Fibroblast of lung (primary cell): ENCODE data around the gene NR1D2. TPM values are rescaled to one million over a fixed set of nuclear protein-coding genes. Genes with fewer than 3 reads are reported as not detected.
"Not testable (repeated sequence)": the region's sequence is repeated elsewhere in the genome, so short reads cannot be mapped to it uniquely, and the experiment has no call there.

ENCODE experiments used
- DNase-seq, 2 donors: peaks; one replicate each; pipeline versions ENCODE4 v3.0.0 to v3.0.0-alpha.2; 2010; ENCODE audit warnings: low read depth in 2 of 2
- H2AFZ ChIP-seq: 2 replicates; pipeline ENCODE4 v1.5.1; 2012; ENCODE audit warnings: low read length, control low read depth, inconsistent platforms
- H3K27ac ChIP-seq: 2 replicates; pipeline ENCODE4 v1.5.1; 2011; ENCODE audit warnings: low read length, control low read depth; ENCODE audit not compliant: insufficient read depth
- H3K27me3 ChIP-seq: 2 replicates; pipeline ENCODE4 v1.5.1; 2011; ENCODE audit warnings: mild to moderate bottlenecking, low read length; ENCODE audit not compliant: control insufficient read depth, insufficient read depth
- H3K36me3 ChIP-seq: 2 replicates; pipeline ENCODE4 v1.5.1; 2011; ENCODE audit warnings: low read length; ENCODE audit not compliant: control insufficient read depth, insufficient read depth
- H3K4me1 ChIP-seq: 2 replicates; pipeline ENCODE4 v1.5.1; 2011; ENCODE audit warnings: low read length; ENCODE audit not compliant: control insufficient read depth, insufficient read depth; ENCODE audit errors: extremely low read depth
- H3K4me2 ChIP-seq: 2 replicates; pipeline ENCODE4 v1.5.1; 2011; ENCODE audit warnings: low read length, control low read depth; ENCODE audit not compliant: insufficient read depth; ENCODE audit errors: extremely low read depth
- H3K4me3 ChIP-seq, 4 experiments: fragments of 200-600 bp in 1 of 4; sonication (generic) in 1 of 4; replicated peaks in 1 of 4; 2 replicates each; pipeline ENCODE4 v1.5.1; 2011 to 2016; ENCODE audit warnings: low read length in 4 of 4, low read depth in 3 of 4, mild to moderate bottlenecking in 3 of 4, control low read depth in 2 of 4, inconsistent platforms in 1 of 4, mixed read lengths in 1 of 4; ENCODE audit not compliant: insufficient read depth in 1 of 4; ENCODE audit errors: control extremely low read depth in 1 of 4
- H3K79me2 ChIP-seq: 2 replicates; pipeline ENCODE4 v1.5.1; 2012; ENCODE audit warnings: mild to moderate bottlenecking, low read length, inconsistent platforms; ENCODE audit not compliant: control insufficient read depth, insufficient read depth
- H3K9ac ChIP-seq: 2 replicates; pipeline ENCODE4 v1.5.1; 2011; ENCODE audit warnings: mild to moderate bottlenecking, low read length, control low read depth; ENCODE audit not compliant: insufficient read depth
- H3K9me3 ChIP-seq: 2 replicates; pipeline ENCODE4 v1.5.1; 2012; ENCODE audit warnings: low read depth, low read length; ENCODE audit not compliant: control insufficient read depth, insufficient read depth
- H4K20me1 ChIP-seq: 2 replicates; pipeline ENCODE4 v1.5.1; 2011; ENCODE audit warnings: low read length; ENCODE audit not compliant: control insufficient read depth, insufficient read depth; ENCODE audit errors: extremely low read depth
- EZH2 ChIP-seq: IDR thresholded peaks from 2 replicates; pipeline ENCODE4 v1.5.1; 2012; ENCODE audit warnings: low read length, control low read depth, mild to moderate bottlenecking; ENCODE audit errors: missing control alignments
- polyA plus RNA-seq, 2 donors: library from polyadenylated mRNA; depleted of rRNA in 1 of 2; stranded (reverse) in 1 of 2; unstranded in 1 of 2; fragments of >200 nt; gene quantifications; 2 replicates each; pipeline ENCODE4 v1.2.1, GENCODE V29; 2011 to 2012; ENCODE audit warnings: missing spikeins in 1 of 2
- total RNA-seq: library from RNA; depleted of rRNA; stranded (reverse); fragments of >200 nt; gene quantifications from 2 replicates; pipeline ENCODE4 v1.2.1, GENCODE V29; 2014
- TF ChIP-seq, protein P1 (sequence below), 2 donors: IDR thresholded peaks in 1 of 2; conservative IDR thresholded peaks in 1 of 2; 1 replicate in 1 of 2; 2 replicates in 1 of 2; pipeline ENCODE4 v1.5.1; 2011 to 2012; ENCODE audit warnings: low read length in 2 of 2, control low read depth in 1 of 2, inconsistent platforms in 1 of 2, low read depth in 1 of 2, mild to moderate bottlenecking in 1 of 2

NR1D2 gene
- total and polyA plus RNA-seq, 2 donors (not counting 1 experiment from before 2014, with no cell fraction given): 41.5 to 85.2 TPM

DNA sequence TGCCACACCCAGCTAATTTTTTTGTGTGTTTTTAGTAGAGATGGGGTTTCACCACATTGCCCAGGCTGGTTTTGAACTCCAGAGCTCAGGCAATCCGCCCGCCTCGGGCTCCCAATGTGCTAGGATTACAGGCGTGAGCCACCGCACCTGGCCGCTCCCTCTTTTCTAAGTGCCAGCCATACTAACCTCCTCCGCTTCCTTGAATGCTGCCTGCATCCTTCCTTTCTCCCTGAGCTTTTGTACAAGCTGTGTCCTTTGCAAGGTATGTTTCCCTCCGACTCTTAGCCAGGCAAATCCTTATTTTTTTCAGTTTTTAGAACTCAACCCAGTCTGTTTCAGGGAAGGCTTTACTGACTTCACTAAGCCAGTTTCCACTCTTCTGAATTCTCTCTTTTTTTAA lies 60.6 kb downstream of the NR1D2 start:
- Histone ChIP-seq H3K27ac (no peak overlapping the region), H3K4me3 (no peak overlapping the region), H3K27me3 (no peaks in the 10 kb centered on the region), H2AFZ (no peak overlapping the region), H3K9ac (no peak overlapping the region), H3K36me3 (no peaks in the 10 kb centered on the region), H4K20me1 (no peaks in the 10 kb centered on the region), H3K9me3 (no peaks in the 10 kb centered on the region), H3K4me2 (no peak overlapping the region), H3K79me2 (no peaks in the 10 kb centered on the region), H3K4me1 (no peaks in the 10 kb centered on the region)
- DNase-seq: no peak
- TF ChIP-seq, protein P1, sequence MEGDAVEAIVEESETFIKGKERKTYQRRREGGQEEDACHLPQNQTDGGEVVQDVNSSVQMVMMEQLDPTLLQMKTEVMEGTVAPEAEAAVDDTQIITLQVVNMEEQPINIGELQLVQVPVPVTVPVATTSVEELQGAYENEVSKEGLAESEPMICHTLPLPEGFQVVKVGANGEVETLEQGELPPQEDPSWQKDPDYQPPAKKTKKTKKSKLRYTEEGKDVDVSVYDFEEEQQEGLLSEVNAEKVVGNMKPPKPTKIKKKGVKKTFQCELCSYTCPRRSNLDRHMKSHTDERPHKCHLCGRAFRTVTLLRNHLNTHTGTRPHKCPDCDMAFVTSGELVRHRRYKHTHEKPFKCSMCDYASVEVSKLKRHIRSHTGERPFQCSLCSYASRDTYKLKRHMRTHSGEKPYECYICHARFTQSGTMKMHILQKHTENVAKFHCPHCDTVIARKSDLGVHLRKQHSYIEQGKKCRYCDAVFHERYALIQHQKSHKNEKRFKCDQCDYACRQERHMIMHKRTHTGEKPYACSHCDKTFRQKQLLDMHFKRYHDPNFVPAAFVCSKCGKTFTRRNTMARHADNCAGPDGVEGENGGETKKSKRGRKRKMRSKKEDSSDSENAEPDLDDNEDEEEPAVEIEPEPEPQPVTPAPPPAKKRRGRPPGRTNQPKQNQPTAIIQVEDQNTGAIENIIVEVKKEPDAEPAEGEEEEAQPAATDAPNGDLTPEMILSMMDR (conservative IDR thresholded peaks at IDR 0.05 in 1 of 2, IDR thresholded peaks at IDR 0.05 in 1 of 2; ENCODE audit: low read depth in 1 of 2, low read length in 2 of 2): no peak
- TF ChIP-seq EZH2: no peak

GRCh38 chr3:24010834-24011233 lies 65.7 kb downstream of the NR1D2 start:
- not testable (repeated sequence) for H3K4me3 ChIP-seq, H3K27me3 ChIP-seq, H3K4me1 ChIP-seq, H3K9ac ChIP-seq, H3K79me2 ChIP-seq, H2AFZ ChIP-seq, H3K9me3 ChIP-seq, H3K4me2 ChIP-seq, DNase-seq, H3K36me3 ChIP-seq, H4K20me1 ChIP-seq, H3K27ac ChIP-seq

DNA sequence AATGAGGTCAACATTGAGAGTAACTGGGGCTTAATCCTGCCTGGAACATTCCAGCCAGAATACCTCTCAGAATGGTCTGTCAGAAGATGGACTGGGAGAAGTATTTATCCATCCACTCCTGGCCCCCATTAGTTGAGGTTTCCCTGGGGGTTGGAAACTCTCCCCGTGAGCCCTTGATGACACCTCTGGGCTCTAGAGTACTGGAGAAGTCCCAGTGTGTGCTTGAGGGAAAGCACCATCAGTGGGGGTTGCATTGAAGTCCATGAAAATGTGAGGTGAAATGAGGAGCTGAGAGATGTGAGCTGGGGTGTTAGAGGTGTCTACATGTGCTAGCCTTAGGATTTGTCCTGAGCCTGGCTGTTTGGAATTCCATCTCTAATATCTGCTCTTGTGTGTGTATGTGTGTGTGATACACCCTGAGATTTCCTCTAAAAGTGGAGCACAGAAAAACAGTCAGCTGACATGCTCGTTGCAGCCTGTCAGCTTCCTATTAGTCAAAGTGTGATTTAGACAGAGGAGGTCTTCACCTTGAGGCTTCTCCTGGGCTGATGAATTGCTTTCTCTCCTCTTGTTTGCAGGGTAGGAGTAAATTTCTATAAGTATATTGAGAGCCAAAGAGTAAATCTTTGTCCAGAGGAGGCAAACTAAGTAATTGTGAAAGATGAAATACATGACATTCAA lies 67.6 kb downstream of the NR1D2 start:
- Histone ChIP-seq H3K4me1 (no peaks in the 10 kb centered on the region), H4K20me1 (no peaks in the 10 kb centered on the region), H3K36me3 (no peaks in the 10 kb centered on the region), H3K27me3 (no peaks in the 10 kb centered on the region), H3K79me2 (no peaks in the 10 kb centered on the region), H2AFZ (no peak overlapping the region), H3K4me2 (no peak overlapping the region), H3K9me3 (no peaks in the 10 kb centered on the region), H3K9ac (no peak overlapping the region), H3K27ac (no peak overlapping the region), H3K4me3 (no peak overlapping the region)
- no peak for DNase-seq
- no peak for TF ChIP-seq EZH2
- TF ChIP-seq, protein P1 (conservative IDR thresholded peaks at IDR 0.05 in 1 of 2, IDR thresholded peaks at IDR 0.05 in 1 of 2; ENCODE audit: low read depth in 1 of 2, low read length in 2 of 2): no peak
